Fibroblast of lung (primary cell): ENCODE data around the gene ADRA1B. TPM values are rescaled to one million over a fixed set of nuclear protein-coding genes. Genes with fewer than 3 reads are reported as not detected.
A peak's percentile ranks its signal among the peaks of the same experiment; 100 is the strongest.

Experiments used
- DNase-seq, 2 donors: peaks; one replicate each; pipeline versions ENCODE4 v3.0.0 to v3.0.0-alpha.2; 2010; ENCODE audit warnings: low read depth in 2 of 2
- H2AFZ ChIP-seq: 2 replicates; pipeline ENCODE4 v1.5.1; 2012; ENCODE audit warnings: low read length, control low read depth, inconsistent platforms
- H3K27ac ChIP-seq: 2 replicates; pipeline ENCODE4 v1.5.1; 2011; ENCODE audit warnings: low read length, control low read depth; ENCODE audit not compliant: insufficient read depth
- H3K27me3 ChIP-seq: 2 replicates; pipeline ENCODE4 v1.5.1; 2011; ENCODE audit warnings: mild to moderate bottlenecking, low read length; ENCODE audit not compliant: control insufficient read depth, insufficient read depth
- H3K36me3 ChIP-seq: 2 replicates; pipeline ENCODE4 v1.5.1; 2011; ENCODE audit warnings: low read length; ENCODE audit not compliant: control insufficient read depth, insufficient read depth
- H3K4me1 ChIP-seq: 2 replicates; pipeline ENCODE4 v1.5.1; 2011; ENCODE audit warnings: low read length; ENCODE audit not compliant: control insufficient read depth, insufficient read depth; ENCODE audit errors: extremely low read depth
- H3K4me2 ChIP-seq: 2 replicates; pipeline ENCODE4 v1.5.1; 2011; ENCODE audit warnings: low read length, control low read depth; ENCODE audit not compliant: insufficient read depth; ENCODE audit errors: extremely low read depth
- H3K4me3 ChIP-seq, 4 experiments: fragments of 200-600 bp in 1 of 4; sonication (generic) in 1 of 4; replicated peaks in 1 of 4; 2 replicates each; pipeline ENCODE4 v1.5.1; 2011 to 2016; ENCODE audit warnings: low read length in 4 of 4, low read depth in 3 of 4, mild to moderate bottlenecking in 3 of 4, control low read depth in 2 of 4, inconsistent platforms in 1 of 4, mixed read lengths in 1 of 4; ENCODE audit not compliant: insufficient read depth in 1 of 4; ENCODE audit errors: control extremely low read depth in 1 of 4
- H3K79me2 ChIP-seq: 2 replicates; pipeline ENCODE4 v1.5.1; 2012; ENCODE audit warnings: mild to moderate bottlenecking, low read length, inconsistent platforms; ENCODE audit not compliant: control insufficient read depth, insufficient read depth
- H3K9ac ChIP-seq: 2 replicates; pipeline ENCODE4 v1.5.1; 2011; ENCODE audit warnings: mild to moderate bottlenecking, low read length, control low read depth; ENCODE audit not compliant: insufficient read depth
- H3K9me3 ChIP-seq: 2 replicates; pipeline ENCODE4 v1.5.1; 2012; ENCODE audit warnings: low read depth, low read length; ENCODE audit not compliant: control insufficient read depth, insufficient read depth
- H4K20me1 ChIP-seq: 2 replicates; pipeline ENCODE4 v1.5.1; 2011; ENCODE audit warnings: low read length; ENCODE audit not compliant: control insufficient read depth, insufficient read depth; ENCODE audit errors: extremely low read depth
- CTCF ChIP-seq, 2 donors: IDR thresholded peaks in 1 of 2; conservative IDR thresholded peaks in 1 of 2; 1 replicate in 1 of 2; 2 replicates in 1 of 2; pipeline ENCODE4 v1.5.1; 2011 to 2012; ENCODE audit warnings: low read length in 2 of 2, control low read depth in 1 of 2, inconsistent platforms in 1 of 2, low read depth in 1 of 2, mild to moderate bottlenecking in 1 of 2
- EZH2 ChIP-seq: IDR thresholded peaks from 2 replicates; pipeline ENCODE4 v1.5.1; 2012; ENCODE audit warnings: low read length, control low read depth, mild to moderate bottlenecking; ENCODE audit errors: missing control alignments
- polyA plus RNA-seq, 2 donors: library from polyadenylated mRNA; depleted of rRNA in 1 of 2; stranded (reverse) in 1 of 2; unstranded in 1 of 2; fragments of >200 nt; gene quantifications; 2 replicates each; pipeline ENCODE4 v1.2.1, GENCODE V29; 2011 to 2012; ENCODE audit warnings: missing spikeins in 1 of 2
- total RNA-seq: library from RNA; depleted of rRNA; stranded (reverse); fragments of >200 nt; gene quantifications from 2 replicates; pipeline ENCODE4 v1.2.1, GENCODE V29; 2014

ADRA1B gene
- total and polyA plus RNA-seq, 2 donors (not counting 1 experiment from before 2014, with no cell fraction given): 0.99 to 1.7 TPM

- Histone ChIP-seq H2AFZ (no peak overlapping the region), H3K4me1 (no peaks in the 10 kb centered on the region), H3K4me2 (no peak overlapping the region), H3K27me3 (no peaks in the 10 kb centered on the region), H3K27ac (no peak overlapping the region), H3K4me3 (no peak overlapping the region), H4K20me1 (no peaks in the 10 kb centered on the region), H3K9ac (no peak overlapping the region), H3K9me3 (no peaks in the 10 kb centered on the region), H3K79me2 (no peaks in the 10 kb centered on the region), H3K36me3 (no peaks in the 10 kb centered on the region)
- no peak for DNase-seq
- TF ChIP-seq EZH2: no peak
- TF ChIP-seq CTCF (conservative IDR thresholded peaks at IDR 0.05 in 1 of 2, IDR thresholded peaks at IDR 0.05 in 1 of 2; ENCODE audit: low read depth in 1 of 2, low read length in 2 of 2): no peak
Measured at GRCh38 chr5:159944056-159944600, 27.8 kb downstream of the ADRA1B start.

DNA sequence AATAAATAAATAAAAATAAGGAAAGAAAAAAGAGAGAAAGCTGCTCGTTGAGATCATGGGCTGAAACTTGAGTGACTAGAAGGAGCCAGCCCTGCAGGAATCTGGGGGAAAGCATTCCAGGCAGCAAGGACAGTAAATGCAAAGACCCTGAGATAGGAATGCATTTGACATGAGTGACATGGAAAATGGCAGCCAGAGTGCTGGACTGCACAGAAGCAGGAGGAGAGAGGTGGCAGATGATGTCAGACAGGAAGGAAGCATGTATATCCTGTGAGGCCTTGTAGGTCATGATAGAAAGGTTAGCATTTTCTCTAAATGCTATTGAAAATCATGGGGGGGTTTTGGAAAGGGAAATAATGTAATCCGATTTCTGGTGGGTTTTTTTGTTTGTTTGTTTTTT lies 29.1 kb downstream of the ADRA1B start:
- H3K36me3 ChIP-seq: no peaks in the 10 kb centered on the region
- H3K4me3 ChIP-seq: no peak overlapping the region
- no peaks in the 10 kb centered on the region for H3K4me1 ChIP-seq
- H3K9me3 ChIP-seq: no peaks in the 10 kb centered on the region
- no peak overlapping the region for H3K4me2 ChIP-seq
- DNase-seq: no peak
- TF ChIP-seq CTCF (conservative IDR thresholded peaks at IDR 0.05 in 1 of 2, IDR thresholded peaks at IDR 0.05 in 1 of 2; ENCODE audit: low read depth in 1 of 2, low read length in 2 of 2) (no peak), EZH2 (no peak)
- no peak overlapping the region for H2AFZ ChIP-seq
- H3K27me3 ChIP-seq: no peaks in the 10 kb centered on the region
- no peak overlapping the region for H3K9ac ChIP-seq
- H3K27ac ChIP-seq: no peak overlapping the region
- no peaks in the 10 kb centered on the region for H4K20me1 ChIP-seq
- H3K79me2 ChIP-seq: no peaks in the 10 kb centered on the region

DNA sequence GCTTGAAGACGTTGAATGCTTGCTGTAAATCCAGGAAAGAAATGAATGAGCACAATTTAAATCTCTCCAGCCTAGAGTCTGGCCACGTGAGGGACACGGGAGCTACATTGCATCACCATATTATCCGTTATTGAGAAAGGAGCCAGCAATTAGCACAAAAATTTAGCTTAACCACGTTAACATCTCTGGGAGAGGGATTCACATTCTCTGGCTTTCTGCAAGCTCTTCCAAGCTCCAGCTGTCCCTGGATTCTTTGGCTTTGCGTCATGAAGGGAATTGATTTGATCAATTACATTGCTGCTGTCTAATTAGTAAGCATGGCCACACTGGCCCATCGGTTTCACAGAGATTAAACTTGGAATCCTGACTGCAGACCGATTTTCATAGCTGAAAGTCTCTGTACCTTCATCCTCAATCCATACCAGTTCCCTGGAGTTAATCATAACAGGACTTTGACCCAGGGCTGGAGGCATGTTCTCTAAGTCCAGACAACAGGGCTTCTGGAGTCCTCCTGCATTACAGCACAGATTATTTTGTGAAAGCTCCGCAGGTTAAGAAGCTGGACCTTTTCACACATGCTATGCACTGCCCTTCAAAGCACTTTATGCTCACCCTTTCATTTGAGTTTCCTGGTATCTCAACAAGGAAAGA lies 31.6 kb downstream of the ADRA1B start:
- Histone ChIP-seq H3K4me2 (no peak overlapping the region), H2AFZ (no peak overlapping the region)

More for the DNA sequence above, 31.6 kb downstream of the ADRA1B start:
- Histone ChIP-seq H3K4me1 (no peaks in the 10 kb centered on the region), H3K36me3 (no peaks in the 10 kb centered on the region), H3K9ac (no peak overlapping the region), H3K27ac (no peak overlapping the region), H4K20me1 (no peaks in the 10 kb centered on the region), H3K9me3 (no peaks in the 10 kb centered on the region), H3K27me3 (no peaks in the 10 kb centered on the region), H3K79me2 (no peaks in the 10 kb centered on the region), H3K4me3 (no peak overlapping the region)
- TF ChIP-seq CTCF (conservative IDR thresholded peaks at IDR 0.05 in 1 of 2, IDR thresholded peaks at IDR 0.05 in 1 of 2; ENCODE audit: low read depth in 1 of 2, low read length in 2 of 2): no peak
- TF ChIP-seq EZH2: no peak
- peak; percentile 87 to 93 for DNase-seq
